B cell (primary cell): ENCODE data around the gene KPNA4. TPM values are rescaled to one million over a fixed set of nuclear protein-coding genes. Genes with fewer than 3 reads are reported as not detected.

Source experiments
- ATAC-seq: fragments of 200-7000 bp; cut with Tn5 transposase; one replicate; pipeline ENCODE4 v1.10.0; 2021; ENCODE audit warnings: low read depth, mild to moderate bottlenecking, moderate number of reproducible peaks, moderate library complexity
- CTCF ChIA-PET: fragments of 350-600 bp; sonication (Branson Sonifier 250); formaldehyde crosslinking; loops from one replicate; lab custom pipeline; 2021; ENCODE audit warnings: antibody characterized with exemption, inconsistent platforms; lab: Charles Lee
- POLR2A ChIA-PET: fragments of 350-600 bp; sonication (Branson Sonifier 250); formaldehyde crosslinking; loops from one replicate; lab custom pipeline; 2021; ENCODE audit warnings: antibody characterized with exemption; lab: Charles Lee
- DNase-seq: peaks from one replicate; pipeline ENCODE4 v3.0.0; 2013
- H2AFZ ChIP-seq: 2 replicates; pipeline ENCODE4 v1.6.1; 2012; ENCODE audit warnings: mild to moderate bottlenecking, low read depth, low read length; ENCODE audit not compliant: insufficient read depth, poor library complexity, severe bottlenecking
- H3K27ac ChIP-seq, 2 donors: 1 replicate in 1 of 2; 2 replicates in 1 of 2; pipeline ENCODE4 v1.5.1; 2012 to 2013; ENCODE audit warnings: low read length in 2 of 2, mild to moderate bottlenecking in 2 of 2, moderate library complexity in 1 of 2
- H3K27me3 ChIP-seq, 4 experiments: fragments of 200-600 bp in 1 of 4; sonication (generic) in 1 of 4; replicated peaks in 1 of 4; 1 replicate in 2 of 4; 2 replicates in 2 of 4; pipeline versions ENCODE4 v1.6.1 to v1.7.0; 2013 to 2016; ENCODE audit warnings: low read length in 3 of 4, mild to moderate bottlenecking in 2 of 4, mixed read lengths in 1 of 4, moderate library complexity in 1 of 4; ENCODE audit not compliant: insufficient read depth in 4 of 4, control insufficient read depth in 3 of 4; ENCODE audit errors: control extremely low read depth in 1 of 4
- H3K36me3 ChIP-seq, 2 experiments: replicated peaks in 1 of 2; 1 replicate in 1 of 2; 2 replicates in 1 of 2; pipeline versions ENCODE4 v1.6.1 to v1.7.1; 2013; ENCODE audit warnings: low read length in 1 of 2; ENCODE audit not compliant: insufficient read depth in 2 of 2, control insufficient read depth in 1 of 2; ENCODE audit errors: control extremely low read depth in 1 of 2, extremely low read depth in 1 of 2
- H3K4me1 ChIP-seq, 2 donors: fragments of 200-600 bp in 1 of 2; sonication (generic) in 1 of 2; 1 replicate in 1 of 2; 2 replicates in 1 of 2; pipeline versions ENCODE4 v1.5.1 to v1.6.1; 2013 to 2017; ENCODE audit warnings: low read length in 2 of 2; ENCODE audit not compliant: control insufficient read depth in 2 of 2, insufficient read depth in 2 of 2
- H3K4me2 ChIP-seq: replicated peaks from 2 replicates; pipeline ENCODE3; 2012; ENCODE audit warnings: mild to moderate bottlenecking, low read depth, low read length; ENCODE audit not compliant: poor library complexity, severe bottlenecking
- H3K4me3 ChIP-seq, 5 experiments: fragments of 200-600 bp in 1 of 5; sonication (generic) in 1 of 5; 1 replicate in 3 of 5; 2 replicates in 2 of 5; pipeline versions ENCODE4 v1.5.1 to v1.7.0; 2011 to 2016; ENCODE audit warnings: low read length in 4 of 5, mild to moderate bottlenecking in 4 of 5, low read depth in 2 of 5, control low read depth in 1 of 5, moderate library complexity in 1 of 5; ENCODE audit not compliant: insufficient read depth in 1 of 5; ENCODE audit errors: control extremely low read depth in 1 of 5, extremely low read depth in 1 of 5
- H3K79me2 ChIP-seq: fragments of 200-600 bp; sonication (generic); one replicate; pipeline ENCODE4 v1.6.0; 2016; ENCODE audit warnings: low read length; ENCODE audit not compliant: control insufficient read depth, insufficient read depth
- H3K9ac ChIP-seq: fragments of 200-600 bp; sonication (generic); 2 replicates; pipeline ENCODE4 v1.6.1; 2017; ENCODE audit warnings: mild to moderate bottlenecking, low read length, moderate library complexity
- H3K9me3 ChIP-seq, 3 donors: one replicate each; pipeline versions ENCODE4 v1.6.1 to v1.7.1; 2013; ENCODE audit warnings: low read length in 2 of 3; ENCODE audit not compliant: control insufficient read depth in 2 of 3, insufficient read depth in 1 of 3; ENCODE audit errors: control extremely low read depth in 1 of 3
- H4K20me1 ChIP-seq: 2 replicates; pipeline ENCODE4 v1.6.0; 2012; ENCODE audit warnings: mild to moderate bottlenecking, low read length; ENCODE audit not compliant: insufficient read depth, control insufficient read depth, poor library complexity, severe bottlenecking
- H3K27ac Mint-ChIP-seq: one replicate; pipeline ENCODE4 v1.8.0; 2021; ENCODE audit warnings: mixed read lengths
- H3K27me3 Mint-ChIP-seq: one replicate; pipeline ENCODE4 v1.8.0; 2021; ENCODE audit warnings: mixed read lengths
- H3K4me1 Mint-ChIP-seq: one replicate; pipeline ENCODE4 v1.8.0; 2021; ENCODE audit warnings: mixed read lengths
- H3K4me3 Mint-ChIP-seq: one replicate; pipeline ENCODE4 v1.8.0; 2021; ENCODE audit warnings: mixed read lengths
- H3K9me3 Mint-ChIP-seq: one replicate; pipeline ENCODE4 v1.8.0; 2022; ENCODE audit warnings: mixed read lengths; ENCODE audit not compliant: insufficient read depth
- CTCF ChIP-seq: fragments of 200-600 bp; IDR thresholded peaks from one replicate; pipeline ENCODE4 v1.8.0; 2022; ENCODE audit warnings: antibody characterized with exemption, mild to moderate bottlenecking
- EZH2 ChIP-seq: IDR thresholded peaks from 2 replicates; pipeline ENCODE4 v1.6.1; 2012; ENCODE audit warnings: borderline replicate concordance, low read depth, mild to moderate bottlenecking, moderate library complexity, low read length; ENCODE audit not compliant: insufficient read depth, poor library complexity, severe bottlenecking
- WGBS: methylation state at CpG from one replicate; pipeline ENCODE4 v1.1.5; 2013; ENCODE audit warnings: missing lambda C conversion rate; ENCODE audit not compliant: insufficient coverage; 5-methylcytosine and 5-hydroxymethylcytosine counted together
- intact Hi-C: fragments of 100-400 bp; cut with micrococcal nuclease; formaldehyde crosslinking; loops from one replicate; pipeline ENCODE4 v1.10.0; 2022
- polyA plus RNA-seq: library from polyadenylated mRNA; depleted of rRNA; stranded (reverse); fragments of >200 nt; gene quantifications from 2 replicates; pipeline ENCODE4 v1.2.3, GENCODE V29; 2012
- total RNA-seq, 2 donors: library from RNA; stranded (reverse); fragments of 120-200 nt in 1 of 2; gene quantifications; 1 replicate in 1 of 2; 2 replicates in 1 of 2; pipeline versions ENCODE4 v1.2.3 to v1.2.4, GENCODE V29; 2013 to 2022

The KPNA4 gene
- total and polyA plus RNA-seq, 2 donors (not counting 1 experiment from before 2014, with no cell fraction given), result 9.6 to 55.1 TPM

- H3K4me3 ChIP-seq, result no peak overlapping the region
- H3K36me3 ChIP-seq, result no peaks in the 10 kb centered on the region
- intact Hi-C loops, result no loop called here
- H2AFZ ChIP-seq, result no peak overlapping the region
- H3K79me2 ChIP-seq, result no peaks in the 10 kb centered on the region
- peaks cover 10% of the 10 kb centered on the region for H3K27me3 Mint-ChIP-seq
- no peak overlapping the region for H3K4me2 ChIP-seq
- H3K27me3 ChIP-seq, result no peaks in the 10 kb centered on the region
- no peaks in the 10 kb centered on the region for H3K4me1 Mint-ChIP-seq
- CTCF ChIA-PET, result no interaction called here
- POLR2A ChIA-PET, result no interaction called here
- H3K9ac ChIP-seq, result no peak overlapping the region
- no peaks in the 10 kb centered on the region for H3K9me3 Mint-ChIP-seq
- H3K27ac ChIP-seq, result no peak overlapping the region
- no peak for TF ChIP-seq EZH2
- no peak for TF ChIP-seq CTCF
- H3K27ac Mint-ChIP-seq, result no peak overlapping the region
- ATAC-seq (no peak), DNase-seq (no peak)
- H3K4me3 Mint-ChIP-seq, result no peak overlapping the region
- H3K4me1 ChIP-seq, result no peaks in the 10 kb centered on the region
- H4K20me1 ChIP-seq, result no peaks in the 10 kb centered on the region
- peaks cover under 1 to 12% (median 1%) of the 10 kb centered on the region in 3 donors for H3K9me3 ChIP-seq
These were observed 11.2 kb upstream of the KPNA4 start for GRCh38 chr3:160576621-160577020.

- Histone ChIP-seq H3K27me3 (no peaks in the 10 kb centered on the region), H3K9ac (no peak overlapping the region), H3K79me2 (no peaks in the 10 kb centered on the region), H3K4me3 (no peak overlapping the region), H3K4me1 (no peaks in the 10 kb centered on the region), H3K4me2 (no peak overlapping the region), H3K36me3 (no peaks in the 10 kb centered on the region), H3K9me3 (peaks cover 0 to 12% (median 0%) of the 10 kb centered on the region in 3 donors), H2AFZ (no peak overlapping the region), H3K27ac (no peak overlapping the region), H4K20me1 (no peaks in the 10 kb centered on the region)
- peaks cover 3% of the 10 kb centered on the region for H3K27me3 Mint-ChIP-seq
- no peaks in the 10 kb centered on the region for H3K9me3 Mint-ChIP-seq
- no peaks in the 10 kb centered on the region for H3K4me1 Mint-ChIP-seq
- TF ChIP-seq EZH2 (no peak), CTCF (no peak)
- no CpG with 5 or more reads among the region's 1 CpG for WGBS
- ChIA-PET POLR2A (no interaction called here), CTCF (no interaction called here)
- DNase-seq (no peak), ATAC-seq (no peak)
- H3K4me3 Mint-ChIP-seq, result no peak overlapping the region
- H3K27ac Mint-ChIP-seq, result no peak overlapping the region
- intact Hi-C loops, result no loop called here
These were observed 10.2 kb upstream of the KPNA4 start for GRCh38 chr3:160575589-160575988.
